GM12878 (cell line): ENCODE data around the gene PPP2R5B. TPM values are rescaled to one million over a fixed set of nuclear protein-coding genes. Genes with fewer than 3 reads are reported as not detected.

ENCODE experiments used
- ATAC-seq: fragments of 200-7000 bp; cut with Tn5 transposase; 3 replicates; pipeline ENCODE4 v1.9.1; 2020; ENCODE audit warnings: mild to moderate bottlenecking, moderate library complexity
- BruUV-seq: library from RNA; stranded (reverse); fragments of 400-500 nt; replicated peaks from 2 replicates; lab custom pipeline; 2021; lab: Mats Ljungman, UMichigan
- CTCF ChIA-PET: fragments of 300-600 bp; sonication (Branson Sonifier 250); formaldehyde crosslinking; extraction: SDS; loops from one replicate; lab custom pipeline; 2021; ENCODE audit warnings: inconsistent platforms; lab: Yijun Ruan, JAX
- POLR2A ChIA-PET: fragments of 350-600 bp; formaldehyde crosslinking; extraction: SDS; loops from one replicate; lab custom pipeline; 2021; ENCODE audit warnings: inconsistent platforms; lab: Charles Lee
- RAD21 ChIA-PET: fragments of 300-600 bp; sonication (Branson Sonifier 250); formaldehyde crosslinking; loops from one replicate; lab custom pipeline; 2023; ENCODE audit warnings: antibody characterized with exemption; ENCODE audit not compliant: unreplicated experiment; lab: Charles Lee
- SMC1A ChIA-PET: fragments of 300-600 bp; sonication (Branson Sonifier 250); formaldehyde crosslinking; loops from one replicate; lab custom pipeline; 2023; ENCODE audit not compliant: unreplicated experiment, uncharacterized antibody; lab: Charles Lee
- DNase-seq: peaks from one replicate; pipeline ENCODE4 v3.0.0-alpha.2; 2011; ENCODE audit warnings: low read depth, low spot score
- FAIRE-seq: peaks from 3 replicates; lab custom pipeline; 2011; peaks lifted over from hg19 to GRCh38; lab: Jason Lieb, UNC
- H2AFZ ChIP-seq: 2 replicates; pipeline ENCODE4 v1.6.0; 2011; ENCODE audit warnings: low read depth, low read length, control low read depth; ENCODE audit not compliant: control insufficient read depth
- H3K27ac ChIP-seq: 2 replicates; pipeline ENCODE4 v1.5.1; 2011; ENCODE audit warnings: control low read depth; ENCODE audit not compliant: control insufficient read depth, insufficient read depth
- H3K27me3 ChIP-seq, 2 experiments: replicated peaks in 1 of 2; 2 replicates each; pipeline versions ENCODE4 v1.6.0 to v1.6.1; 2011; ENCODE audit warnings: low read length in 1 of 2; ENCODE audit not compliant: control insufficient read depth in 2 of 2, insufficient read depth in 2 of 2
- H3K36me3 ChIP-seq, 2 experiments: 2 replicates each; pipeline ENCODE4 v1.5.1; 2011; ENCODE audit warnings: low read length in 1 of 2; ENCODE audit not compliant: control insufficient read depth in 2 of 2, insufficient read depth in 2 of 2
- H3K4me1 ChIP-seq: 2 replicates; pipeline ENCODE4 v1.6.1; 2011; ENCODE audit warnings: mild to moderate bottlenecking, low read length, moderate library complexity, mixed read lengths; ENCODE audit not compliant: control insufficient read depth, insufficient read depth
- H3K4me2 ChIP-seq: 2 replicates; pipeline ENCODE4 v1.6.0; 2011; ENCODE audit warnings: control low read depth; ENCODE audit not compliant: control insufficient read depth, insufficient read depth
- H3K4me3 ChIP-seq: fragments of 200-600 bp; sonication (generic); 2 replicates; pipeline ENCODE4 v1.5.1; 2016
- H3K79me2 ChIP-seq: 2 replicates; pipeline ENCODE4 v1.6.0; 2011; ENCODE audit warnings: low read length; ENCODE audit not compliant: control insufficient read depth, insufficient read depth
- H3K9ac ChIP-seq: 2 replicates; pipeline ENCODE4 v1.8.0; 2011; ENCODE audit warnings: low read length, control low read depth, mixed read lengths; ENCODE audit not compliant: control insufficient read depth, insufficient read depth
- H3K9me3 ChIP-seq: replicated peaks from 3 replicates; pipeline ENCODE4 v1.5.1; 2011; ENCODE audit warnings: mild to moderate bottlenecking, low read length; ENCODE audit not compliant: control insufficient read depth, insufficient read depth
- H4K20me1 ChIP-seq: 2 replicates; pipeline ENCODE4 v1.6.0; 2011; ENCODE audit not compliant: control insufficient read depth, insufficient read depth
- CEBPB ChIP-seq, 2 experiments: fragments of 150-350 bp in 1 of 2; IDR thresholded peaks; 2 replicates each; pipeline ENCODE4 v1.6.1; 2012 to 2014; ENCODE audit warnings: low read depth in 2 of 2, low read length in 2 of 2, borderline replicate concordance in 1 of 2, inconsistent platforms in 1 of 2
- CHD1 ChIP-seq: IDR thresholded peaks from 2 replicates; pipeline ENCODE4 v1.6.1; 2012; ENCODE audit warnings: low read depth, low read length, improper control_type of control experiment
- E2F8 ChIP-seq: fragments of 450-650 bp; IDR thresholded peaks from 2 replicates; pipeline ENCODE4 v1.6.1; 2018; ENCODE audit warnings: mild to moderate bottlenecking, low read depth, moderate library complexity; ENCODE audit not compliant: partially characterized antibody
- FOS ChIP-seq: IDR thresholded peaks from 3 replicates; pipeline ENCODE4 v1.6.1; 2011; ENCODE audit warnings: borderline replicate concordance; ENCODE audit not compliant: insufficient read length; ENCODE audit errors: extremely low read depth
- FOXK2 ChIP-seq: fragments of 450-650 bp; IDR thresholded peaks from 2 replicates; pipeline ENCODE4 v1.6.1; 2017; ENCODE audit warnings: mild to moderate bottlenecking, moderate library complexity
- HCFC1 ChIP-seq: fragments of 150-350 bp; IDR thresholded peaks from 2 replicates; pipeline ENCODE4 v1.6.1; 2014; ENCODE audit warnings: low read length
- HDAC2 ChIP-seq: fragments of 200-600 bp; sonication (generic); IDR thresholded peaks from 2 replicates; pipeline ENCODE4 v1.6.1; 2017
- IKZF1 ChIP-seq: fragments of 450-650 bp; conservative IDR thresholded peaks from 2 replicates; pipeline ENCODE4 v1.6.1; 2017; ENCODE audit warnings: antibody characterized with exemption, mild to moderate bottlenecking
- NFYA ChIP-seq: IDR thresholded peaks from 2 replicates; pipeline ENCODE4 v1.6.1; 2011; ENCODE audit warnings: low read depth, mild to moderate bottlenecking, low read length, improper control_type of control experiment, borderline replicate concordance
- POLR2A ChIP-seq: IDR thresholded peaks from 2 replicates; pipeline ENCODE4 v1.6.1; 2011; ENCODE audit warnings: low read depth, mild to moderate bottlenecking, low read length
- SREBF2 ChIP-seq: IDR thresholded peaks from 2 replicates; pipeline ENCODE4 v1.6.1; 2012; ENCODE audit warnings: mild to moderate bottlenecking, low read length
- USF1 ChIP-seq: IDR thresholded peaks from 2 replicates; pipeline ENCODE4 v1.6.1; 2011; ENCODE audit warnings: borderline replicate concordance, low read depth, mild to moderate bottlenecking, moderate library complexity, mixed read lengths, low read length; ENCODE audit not compliant: insufficient read depth; ENCODE audit errors: extremely low read length
- WRNIP1 ChIP-seq: IDR thresholded peaks from 2 replicates; pipeline ENCODE4 v1.6.1; 2011; ENCODE audit warnings: low read depth, low read length, improper control_type of control experiment, borderline replicate concordance
- WGBS: methylation state at CpG from one replicate; pipeline ENCODE4 v1.1.6; 2016; ENCODE audit warnings: low lambda C conversion rate; ENCODE audit not compliant: insufficient replicate concordance, insufficient coverage; ENCODE audit errors: missing lambda C conversion rate; 5-methylcytosine and 5-hydroxymethylcytosine counted together
- in situ Hi-C: fragments of 300-500 bp; cut with MboI; formaldehyde crosslinking; loops from 9 replicates; pipeline ENCODE4 v1.14.3; 2018; ENCODE audit warnings: mixed read lengths
- intact Hi-C: fragments of 100-400 bp; cut with micrococcal nuclease; formaldehyde crosslinking; loops from one replicate; pipeline ENCODE4 v1.14.2; 2022; ENCODE audit not compliant: unreplicated experiment
- polyA plus RNA-seq, 11 experiments: library from polyadenylated mRNA; depleted of rRNA in 4 of 11; unstranded in 6 of 11; stranded (reverse) in 5 of 11; fragments of >200 nt; fragmentation: Nextera tagmentation in 4 of 11; fragmentation: Illumina TruSeq in 1 of 11; extraction: Ambion mirVana in 4 of 11; extraction: Trizol in 1 of 11; gene quantifications; 1 replicate in 1 of 11; 2 replicates in 10 of 11; pipeline versions ENCODE4 v1.2.1 to v1.2.3, GENCODE V29; 2011 to 2016; ENCODE audit warnings: inconsistent platforms in 2 of 11, missing spikeins in 2 of 11, low read depth in 1 of 11
- total RNA-seq, 4 experiments: library from RNA; depleted of rRNA in 3 of 4; stranded (reverse); fragments of >200 nt in 3 of 4; fragmentation: Illumina TruSeq in 1 of 4; extraction: Trizol in 1 of 4; gene quantifications; 2 replicates each; pipeline versions ENCODE4 v1.2.1 to v1.2.3, GENCODE V29; 2013 to 2021
- TF ChIP-seq, protein P1 (sequence below): fragments of 450-650 bp; IDR thresholded peaks from 2 replicates; pipeline ENCODE4 v1.6.1; 2014; ENCODE audit warnings: mild to moderate bottlenecking
- TF ChIP-seq, protein P2 (sequence below): fragments of 450-650 bp; IDR thresholded peaks from 2 replicates; pipeline ENCODE4 v1.6.1; 2017; ENCODE audit warnings: mild to moderate bottlenecking, moderate library complexity

Gene PPP2R5B
- total and polyA plus RNA-seq, 10 of the 15 experiments (the other 5 are each of a cell fraction or from before 2014, with no cell fraction given), result 0.08 to 6.7 (median 2.0) TPM

DNA sequence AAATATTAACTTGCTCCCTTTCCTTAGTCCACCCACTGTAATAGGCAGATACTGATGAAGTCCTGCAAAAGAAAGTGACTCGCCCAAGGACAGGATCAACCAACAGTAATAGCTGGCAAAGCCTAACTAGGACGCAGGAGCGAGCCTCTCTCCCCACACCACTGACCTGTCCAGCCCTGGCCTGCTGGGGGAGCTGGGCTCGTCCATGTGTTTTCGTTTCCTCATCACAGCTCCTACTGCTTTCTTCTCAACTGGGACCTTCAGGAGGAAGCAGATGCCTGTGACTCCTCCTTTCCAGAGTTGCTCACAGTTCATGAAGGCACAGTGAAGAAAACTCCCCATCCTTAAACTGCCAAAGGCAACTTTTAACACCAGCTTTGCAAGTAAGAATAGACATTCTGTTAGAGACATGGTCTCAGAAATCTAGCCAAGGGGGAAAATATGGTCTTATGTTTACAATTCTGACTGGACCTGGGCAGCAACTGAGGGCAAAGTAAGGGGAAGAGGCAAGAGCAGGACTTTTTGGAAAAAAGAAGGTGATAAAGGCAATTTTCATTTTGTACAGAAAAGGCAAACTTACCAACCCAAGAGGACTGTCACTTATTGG is 22.8 kb downstream of the PPP2R5B start:
- ChIA-PET CTCF (interaction anchor here (0.5 to 1.6 kb wide), 3 partner anchors 234 to 300 kb away, joined by 3 read pairs; no protein-coding TSS in a partner anchor), RAD21 (interaction anchor here (0.7 kb wide), 1 partner anchor 96 kb away, joined by 3 read pairs; no protein-coding TSS in a partner anchor), SMC1A (interaction anchor here (0.8 to 1.1 kb wide), 2 partner anchors 9 to 592 kb away, joined by 3 read pairs; no protein-coding TSS in a partner anchor), POLR2A (no interaction called here)
- ATAC-seq, result no peak
- FAIRE-seq, result no peak
- H3K27ac ChIP-seq, result no peak overlapping the region
- intact Hi-C loops, result no loop called here
- no peak for DNase-seq
- 0 out of 2 replicates have a peak, but pooled peaks cover 2% of the 10 kb centered on the region for H4K20me1 ChIP-seq
- no peaks in the 10 kb centered on the region; the same call in 1 of the 2 replicates for H3K4me1 ChIP-seq
- H3K79me2 ChIP-seq, result no peaks in the 10 kb centered on the region
- no peak overlapping the region for H3K9ac ChIP-seq
- H3K36me3 ChIP-seq, result no peaks in the 10 kb centered on the region
- in situ Hi-C loops, result no loop called here
- no peak overlapping the region for H3K4me2 ChIP-seq
- no peak overlapping the region for H2AFZ ChIP-seq
- H3K9me3 ChIP-seq, result no peaks in the 10 kb centered on the region
- H3K27me3 ChIP-seq, result no peaks in the 10 kb centered on the region
- 14% methylated on average over 5 of the region's 5 CpGs for WGBS
- no peak overlapping the region for H3K4me3 ChIP-seq
- BruUV-seq, result no TSS peak
- TF ChIP-seq HDAC2, result no peak
- no peak for TF ChIP-seq SREBF2
- no peak for TF ChIP-seq USF1
- TF ChIP-seq CHD1, result no peak
- TF ChIP-seq, protein P1, sequence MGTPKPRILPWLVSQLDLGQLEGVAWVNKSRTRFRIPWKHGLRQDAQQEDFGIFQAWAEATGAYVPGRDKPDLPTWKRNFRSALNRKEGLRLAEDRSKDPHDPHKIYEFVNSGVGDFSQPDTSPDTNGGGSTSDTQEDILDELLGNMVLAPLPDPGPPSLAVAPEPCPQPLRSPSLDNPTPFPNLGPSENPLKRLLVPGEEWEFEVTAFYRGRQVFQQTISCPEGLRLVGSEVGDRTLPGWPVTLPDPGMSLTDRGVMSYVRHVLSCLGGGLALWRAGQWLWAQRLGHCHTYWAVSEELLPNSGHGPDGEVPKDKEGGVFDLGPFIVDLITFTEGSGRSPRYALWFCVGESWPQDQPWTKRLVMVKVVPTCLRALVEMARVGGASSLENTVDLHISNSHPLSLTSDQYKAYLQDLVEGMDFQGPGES, result no peak
- no peak for TF ChIP-seq IKZF1
- TF ChIP-seq WRNIP1, result no peak
- no peak for TF ChIP-seq FOS
- TF ChIP-seq FOXK2, result no peak
- TF ChIP-seq POLR2A, result no peak
- TF ChIP-seq, protein P2, sequence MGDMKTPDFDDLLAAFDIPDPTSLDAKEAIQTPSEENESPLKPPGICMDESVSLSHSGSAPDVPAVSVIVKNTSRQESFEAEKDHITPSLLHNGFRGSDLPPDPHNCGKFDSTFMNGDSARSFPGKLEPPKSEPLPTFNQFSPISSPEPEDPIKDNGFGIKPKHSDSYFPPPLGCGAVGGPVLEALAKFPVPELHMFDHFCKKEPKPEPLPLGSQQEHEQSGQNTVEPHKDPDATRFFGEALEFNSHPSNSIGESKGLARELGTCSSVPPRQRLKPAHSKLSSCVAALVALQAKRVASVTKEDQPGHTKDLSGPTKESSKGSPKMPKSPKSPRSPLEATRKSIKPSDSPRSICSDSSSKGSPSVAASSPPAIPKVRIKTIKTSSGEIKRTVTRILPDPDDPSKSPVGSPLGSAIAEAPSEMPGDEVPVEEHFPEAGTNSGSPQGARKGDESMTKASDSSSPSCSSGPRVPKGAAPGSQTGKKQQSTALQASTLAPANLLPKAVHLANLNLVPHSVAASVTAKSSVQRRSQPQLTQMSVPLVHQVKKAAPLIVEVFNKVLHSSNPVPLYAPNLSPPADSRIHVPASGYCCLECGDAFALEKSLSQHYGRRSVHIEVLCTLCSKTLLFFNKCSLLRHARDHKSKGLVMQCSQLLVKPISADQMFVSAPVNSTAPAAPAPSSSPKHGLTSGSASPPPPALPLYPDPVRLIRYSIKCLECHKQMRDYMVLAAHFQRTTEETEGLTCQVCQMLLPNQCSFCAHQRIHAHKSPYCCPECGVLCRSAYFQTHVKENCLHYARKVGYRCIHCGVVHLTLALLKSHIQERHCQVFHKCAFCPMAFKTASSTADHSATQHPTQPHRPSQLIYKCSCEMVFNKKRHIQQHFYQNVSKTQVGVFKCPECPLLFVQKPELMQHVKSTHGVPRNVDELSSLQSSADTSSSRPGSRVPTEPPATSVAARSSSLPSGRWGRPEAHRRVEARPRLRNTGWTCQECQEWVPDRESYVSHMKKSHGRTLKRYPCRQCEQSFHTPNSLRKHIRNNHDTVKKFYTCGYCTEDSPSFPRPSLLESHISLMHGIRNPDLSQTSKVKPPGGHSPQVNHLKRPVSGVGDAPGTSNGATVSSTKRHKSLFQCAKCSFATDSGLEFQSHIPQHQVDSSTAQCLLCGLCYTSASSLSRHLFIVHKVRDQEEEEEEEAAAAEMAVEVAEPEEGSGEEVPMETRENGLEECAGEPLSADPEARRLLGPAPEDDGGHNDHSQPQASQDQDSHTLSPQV, result no peak
- TF ChIP-seq E2F8, result no peak
- TF ChIP-seq HCFC1, result no peak
- no peak for TF ChIP-seq NFYA
- TF ChIP-seq CEBPB (IDR thresholded peaks at IDR 0.05; ENCODE audit: borderline replicate concordance in 1 of 2, low read depth in 2 of 2, low read length in 2 of 2), result no peak
